ENCODE results near the gene DOCK2.
"Not testable (repeated sequence)": the region's sequence is repeated elsewhere in the genome, so short reads cannot be mapped to it uniquely, and the experiment has no call there.

Gene DOCK2

DNA sequence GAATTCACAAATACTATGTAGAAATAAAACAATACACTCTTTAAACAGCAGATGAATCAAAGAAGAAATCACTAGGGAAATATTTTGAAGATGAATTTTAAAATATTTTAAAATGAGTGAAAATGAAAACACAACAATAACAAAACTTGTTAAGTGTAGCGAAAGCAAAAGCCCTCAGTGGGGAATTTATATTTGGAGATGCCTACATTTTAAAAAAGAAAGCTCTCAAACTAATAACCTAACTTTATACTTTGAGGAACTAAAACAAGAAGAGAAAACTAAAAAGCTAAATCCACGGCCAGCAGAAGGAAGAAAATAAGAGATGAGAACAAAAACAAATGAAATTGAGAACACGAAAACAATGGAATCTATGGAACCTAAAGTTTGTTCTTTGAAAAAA lies 30.8 kb upstream of the DOCK2 start:
- no peak overlapping the region for H3K27ac ChIP-seq
- TF ChIP-seq, protein P1, sequence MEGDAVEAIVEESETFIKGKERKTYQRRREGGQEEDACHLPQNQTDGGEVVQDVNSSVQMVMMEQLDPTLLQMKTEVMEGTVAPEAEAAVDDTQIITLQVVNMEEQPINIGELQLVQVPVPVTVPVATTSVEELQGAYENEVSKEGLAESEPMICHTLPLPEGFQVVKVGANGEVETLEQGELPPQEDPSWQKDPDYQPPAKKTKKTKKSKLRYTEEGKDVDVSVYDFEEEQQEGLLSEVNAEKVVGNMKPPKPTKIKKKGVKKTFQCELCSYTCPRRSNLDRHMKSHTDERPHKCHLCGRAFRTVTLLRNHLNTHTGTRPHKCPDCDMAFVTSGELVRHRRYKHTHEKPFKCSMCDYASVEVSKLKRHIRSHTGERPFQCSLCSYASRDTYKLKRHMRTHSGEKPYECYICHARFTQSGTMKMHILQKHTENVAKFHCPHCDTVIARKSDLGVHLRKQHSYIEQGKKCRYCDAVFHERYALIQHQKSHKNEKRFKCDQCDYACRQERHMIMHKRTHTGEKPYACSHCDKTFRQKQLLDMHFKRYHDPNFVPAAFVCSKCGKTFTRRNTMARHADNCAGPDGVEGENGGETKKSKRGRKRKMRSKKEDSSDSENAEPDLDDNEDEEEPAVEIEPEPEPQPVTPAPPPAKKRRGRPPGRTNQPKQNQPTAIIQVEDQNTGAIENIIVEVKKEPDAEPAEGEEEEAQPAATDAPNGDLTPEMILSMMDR (conservative IDR thresholded peaks at IDR 0.05): no peak

DNA sequence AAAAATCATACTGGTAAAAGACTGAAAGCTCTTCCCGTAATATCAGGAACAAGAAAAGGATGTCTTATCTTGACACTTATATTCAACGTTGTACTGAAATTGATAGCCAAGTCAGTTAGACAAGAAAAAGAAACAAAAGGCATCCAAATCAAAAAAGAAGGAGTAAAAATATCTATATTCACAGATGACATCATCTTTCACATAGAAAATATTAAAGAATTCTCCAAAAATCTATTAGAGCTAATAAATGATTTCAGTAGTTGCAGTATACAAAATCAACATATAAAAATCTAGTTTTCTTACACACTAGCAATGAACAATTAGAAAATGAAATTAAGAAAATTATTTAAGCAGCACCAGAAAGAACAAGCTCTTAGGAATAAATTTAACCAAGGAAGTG lies 29.2 kb upstream of the DOCK2 start:
- no peak overlapping the region for H3K27ac ChIP-seq
- TF ChIP-seq, protein P1 (conservative IDR thresholded peaks at IDR 0.05): no peak

DNA sequence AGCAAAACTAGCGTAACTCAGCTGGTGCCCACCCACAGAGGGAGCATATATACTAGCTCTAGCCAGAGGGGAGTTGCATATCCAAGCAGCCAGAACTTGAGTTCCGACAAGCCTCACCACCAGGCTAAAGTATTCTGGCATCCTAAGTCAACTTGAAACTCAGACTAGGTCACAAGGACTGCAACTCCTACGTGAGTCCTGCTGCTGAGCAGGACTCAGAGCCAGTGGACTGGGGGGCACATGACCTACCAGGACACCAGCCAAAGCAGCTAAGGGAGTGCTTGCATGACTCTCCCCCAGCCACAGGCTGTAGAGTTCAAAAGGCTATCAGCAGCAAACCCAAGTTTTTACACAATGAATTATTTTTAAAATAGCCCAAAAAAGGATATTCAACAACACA lies 27.4 kb upstream of the DOCK2 start:
- TF ChIP-seq, protein P1 (conservative IDR thresholded peaks at IDR 0.05): no peak
- H3K27ac ChIP-seq: no peak overlapping the region

DNA sequence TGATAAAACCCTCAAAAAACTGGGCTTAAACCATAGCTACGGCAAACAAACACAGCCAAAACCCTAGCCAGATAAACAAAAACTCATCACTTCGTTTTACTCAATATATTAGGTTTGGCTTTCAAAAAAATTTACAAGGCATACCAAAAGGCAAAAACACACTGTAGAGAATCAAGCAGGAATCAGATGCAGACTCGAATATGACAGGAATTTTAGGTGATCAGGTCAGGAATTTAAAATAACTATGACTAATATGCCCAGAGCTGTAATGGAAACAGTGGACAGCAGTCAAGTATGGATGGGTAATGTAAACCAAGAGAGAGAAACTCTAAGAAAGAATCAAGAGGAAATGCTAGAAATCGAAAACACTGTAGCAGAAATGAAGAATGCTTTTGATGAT lies 26.5 kb upstream of the DOCK2 start:
- TF ChIP-seq, protein P1 (conservative IDR thresholded peaks at IDR 0.05): no peak
- no peak overlapping the region for H3K27ac ChIP-seq

DNA sequence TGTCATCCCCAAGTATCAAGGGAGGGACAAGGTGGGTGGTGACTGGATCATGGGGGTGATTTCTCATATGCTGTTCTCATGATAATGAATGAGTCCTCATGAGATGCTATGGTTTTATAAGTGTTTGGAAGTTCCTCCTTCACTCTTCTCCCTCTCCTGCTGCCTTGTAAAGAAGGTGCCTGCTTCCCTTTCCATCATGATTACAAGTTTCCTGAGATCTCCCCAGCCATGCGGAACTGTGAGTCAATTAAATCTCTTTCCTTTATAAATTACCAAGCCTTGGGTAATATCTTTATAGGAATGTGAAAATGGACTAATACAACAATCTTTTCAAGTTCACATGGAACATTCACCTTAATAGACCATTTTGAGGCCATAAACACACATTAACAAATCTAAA lies 21.5 kb upstream of the DOCK2 start:
- H3K27ac ChIP-seq: no peak overlapping the region
- TF ChIP-seq, protein P1 (conservative IDR thresholded peaks at IDR 0.05): no peak

DNA sequence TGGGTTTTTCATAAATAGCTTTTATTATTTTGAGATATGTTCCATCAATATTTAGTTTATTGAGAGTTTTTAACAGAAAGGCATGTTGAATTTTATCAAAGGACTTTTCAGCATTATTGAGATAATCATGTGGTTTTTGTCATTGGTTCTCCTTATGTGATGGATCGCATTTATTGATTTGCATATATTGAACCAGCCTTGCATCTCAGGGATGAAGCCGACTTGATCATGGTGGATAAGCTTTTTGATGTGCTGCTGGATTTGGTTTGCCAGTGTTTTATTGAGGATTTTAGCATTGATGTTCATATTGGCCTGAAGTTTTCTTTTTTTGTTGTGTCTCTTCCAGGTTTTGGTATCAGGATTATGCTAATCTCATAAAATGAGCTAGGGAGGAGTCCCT lies 12.8 kb upstream of the DOCK2 start:
- H3K27ac ChIP-seq: not testable (repeated sequence)

DNA sequence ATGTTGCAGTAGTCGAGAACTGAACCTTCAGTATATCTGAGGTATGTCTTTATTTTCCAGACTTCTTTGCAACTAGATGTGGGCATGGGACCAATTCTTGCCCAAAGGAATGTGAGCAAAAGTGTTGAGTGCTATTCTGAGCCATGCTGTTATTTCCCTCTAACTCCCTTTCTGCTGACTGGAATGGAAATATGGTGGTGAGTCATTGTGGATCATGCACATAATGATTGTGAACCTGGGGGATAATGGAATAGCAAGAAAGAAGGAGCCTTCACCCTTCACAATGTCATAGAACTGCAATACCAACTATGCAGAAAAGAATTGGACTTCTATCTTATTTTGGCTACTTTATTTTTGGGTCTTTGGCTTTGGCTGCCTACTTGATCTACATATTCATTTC lies 10.3 kb upstream of the DOCK2 start:
- TF ChIP-seq, protein P1 (conservative IDR thresholded peaks at IDR 0.05): no peak
- H3K27ac ChIP-seq: no peak overlapping the region

DNA sequence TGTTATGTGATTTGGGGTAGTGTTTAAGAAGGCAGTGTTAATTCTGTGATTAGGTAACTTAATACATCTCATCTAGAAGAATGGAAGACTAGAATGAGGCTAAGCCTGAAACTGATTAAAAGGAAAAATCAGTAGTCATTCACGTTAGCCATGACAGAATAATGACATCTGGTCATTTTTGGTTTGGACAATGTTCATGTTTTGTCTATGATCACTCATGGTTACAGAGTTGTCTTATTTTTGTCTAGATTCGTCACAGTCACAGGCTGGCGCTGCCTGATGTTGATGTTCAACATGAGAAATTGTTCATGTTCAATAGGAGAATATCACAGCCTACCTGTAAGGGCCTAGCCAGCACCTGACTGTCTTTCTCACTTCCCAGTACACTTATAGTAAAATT lies 9.5 kb upstream of the DOCK2 start:
- no peak overlapping the region for H3K27ac ChIP-seq
- TF ChIP-seq, protein P1 (conservative IDR thresholded peaks at IDR 0.05): no peak
